Measurements from ENCODE around the gene MDFIC.

Gene MDFIC

GRCh38 chr7:114949231-114949630 lies 27.3 kb downstream of the MDFIC start:
- in situ Hi-C loops (cut with MboI; ENCODE audit: low sequenced_read_pairs) = no loop called here

GRCh38 chr7:114952296-114952695 lies 30.4 kb downstream of the MDFIC start:
- in situ Hi-C loops (cut with MboI; ENCODE audit: low sequenced_read_pairs) = no loop called here

GRCh38 chr7:114953724-114954123 lies 31.8 kb downstream of the MDFIC start:
- in situ Hi-C loops (cut with MboI; ENCODE audit: low sequenced_read_pairs) = no loop called here

GRCh38 chr7:114956702-114957101 lies 34.8 kb downstream of the MDFIC start:
- in situ Hi-C loops (cut with MboI; ENCODE audit: low sequenced_read_pairs) = no loop called here

GRCh38 chr7:114957444-114957843 lies 35.5 kb downstream of the MDFIC start:
- in situ Hi-C loops (cut with MboI; ENCODE audit: low sequenced_read_pairs) = no loop called here

GRCh38 chr7:114959931-114960330 lies 38.0 kb downstream of the MDFIC start:
- in situ Hi-C loops (cut with MboI; ENCODE audit: low sequenced_read_pairs) = no loop called here

- in situ Hi-C loops (cut with MboI; ENCODE audit: low sequenced_read_pairs) = no loop called here
Observed at GRCh38 chr7:114962441-114962840, 40.5 kb downstream of the MDFIC start.

- in situ Hi-C loops (cut with MboI; ENCODE audit: low sequenced_read_pairs) = no loop called here
Observed at GRCh38 chr7:114966156-114966555, 44.3 kb downstream of the MDFIC start.

GRCh38 chr7:114969096-114969495 lies 47.2 kb downstream of the MDFIC start:
- in situ Hi-C loops (cut with MboI; ENCODE audit: low sequenced_read_pairs) = no loop called here

GRCh38 chr7:114970308-114970707 lies 48.4 kb downstream of the MDFIC start:
- in situ Hi-C loops (cut with MboI; ENCODE audit: low sequenced_read_pairs) = no loop called here

- in situ Hi-C loops (cut with MboI; ENCODE audit: low sequenced_read_pairs) = no loop called here
Observed at GRCh38 chr7:114970732-114971131, 48.8 kb downstream of the MDFIC start.

- in situ Hi-C loops (cut with MboI; ENCODE audit: low sequenced_read_pairs) = no loop called here
Observed at GRCh38 chr7:114972567-114972966, 50.7 kb downstream of the MDFIC start.

GRCh38 chr7:114973147-114973546 lies 51.3 kb downstream of the MDFIC start:
- in situ Hi-C loops (cut with MboI; ENCODE audit: low sequenced_read_pairs) = no loop called here

- in situ Hi-C loops (cut with MboI; ENCODE audit: low sequenced_read_pairs) = no loop called here
Observed at GRCh38 chr7:114975401-114975800, 53.5 kb downstream of the MDFIC start.

- in situ Hi-C loops (cut with MboI; ENCODE audit: low sequenced_read_pairs) = no loop called here
Observed at GRCh38 chr7:114976666-114977065, 54.8 kb downstream of the MDFIC start.

GRCh38 chr7:114977277-114977676 lies 55.4 kb downstream of the MDFIC start:
- in situ Hi-C loops (cut with MboI; ENCODE audit: low sequenced_read_pairs) = no loop called here

- in situ Hi-C loops (cut with MboI; ENCODE audit: low sequenced_read_pairs) = no loop called here
Observed at GRCh38 chr7:114979388-114979787, 57.5 kb downstream of the MDFIC start.

- in situ Hi-C loops (cut with MboI; ENCODE audit: low sequenced_read_pairs) = no loop called here
Observed at GRCh38 chr7:114979803-114980507, 58.1 kb downstream of the MDFIC start.

- in situ Hi-C loops (cut with MboI; ENCODE audit: low sequenced_read_pairs) = no loop called here
Observed at GRCh38 chr7:114981323-114981722, 59.4 kb downstream of the MDFIC start.

- in situ Hi-C loops (cut with MboI; ENCODE audit: low sequenced_read_pairs) = no loop called here
Observed at GRCh38 chr7:114985116-114985715, 63.3 kb downstream of the MDFIC start.

GRCh38 chr7:114986190-114987180 lies 64.6 kb downstream of the MDFIC start:
- in situ Hi-C loops (cut with MboI; ENCODE audit: low sequenced_read_pairs) = no loop called here

- in situ Hi-C loops (cut with MboI; ENCODE audit: low sequenced_read_pairs) = no loop called here
Observed at GRCh38 chr7:114988026-114988425, 66.1 kb downstream of the MDFIC start.
